ENCODE results near the gene CEP295NL.

GRCh38 chr17:78912082-78912481 lies 9.1 kb upstream of the CEP295NL start:
- TF ChIP-seq CTCF (conservative IDR thresholded peaks at IDR 0.05) (no peak), EZH2 (IDR thresholded peaks at IDR 0.05; ENCODE audit: low read depth) (no peak)

Measured in PC-9 (cell line).